DMS79 (cell line): ENCODE measurements around the gene ELAC2.

Experiments
- DNase-seq: peaks from one replicate; lab custom pipeline; 2025; lab: John Stamatoyannopoulos, UW

The ELAC2 gene

GRCh38 chr17:13016881-13017654 lies 759 bp downstream of the ELAC2 start:
- DNase-seq = no peak

GRCh38 chr17:13014801-13015200 lies 3.0 kb downstream of the ELAC2 start:
- DNase-seq = no peak

GRCh38 chr17:13010959-13011358 lies 6.9 kb downstream of the ELAC2 start:
- no peak for DNase-seq

- no peak for DNase-seq
Observed at GRCh38 chr17:13008461-13008860, 9.4 kb downstream of the ELAC2 start.

- no peak for DNase-seq
Observed at GRCh38 chr17:13005530-13005929, 12.3 kb downstream of the ELAC2 start.

GRCh38 chr17:13004336-13004735 lies 13.5 kb downstream of the ELAC2 start:
- DNase-seq = no peak

- DNase-seq = no peak
Observed at GRCh38 chr17:13003927-13004326, 13.9 kb downstream of the ELAC2 start.

GRCh38 chr17:13003454-13003851 lies 14.4 kb downstream of the ELAC2 start:
- no peak for DNase-seq

GRCh38 chr17:13002761-13003453 lies 14.9 kb downstream of the ELAC2 start:
- DNase-seq = peak; percentile 43

GRCh38 chr17:13001991-13002615 lies 15.7 kb downstream of the ELAC2 start:
- peak; percentile 72 for DNase-seq

- DNase-seq = no peak
Observed at GRCh38 chr17:13000561-13000960, 17.3 kb downstream of the ELAC2 start.

GRCh38 chr17:12998874-12999273 lies 19.0 kb downstream of the ELAC2 start:
- no peak for DNase-seq

GRCh38 chr17:12998461-12998860 lies 19.4 kb downstream of the ELAC2 start:
- DNase-seq = no peak

GRCh38 chr17:12996941-12997340 lies 20.9 kb downstream of the ELAC2 start:
- no peak for DNase-seq

- DNase-seq = no peak
Observed at GRCh38 chr17:12996357-12996756, 21.5 kb downstream of the ELAC2 start.

GRCh38 chr17:12995896-12996295 lies 21.9 kb downstream of the ELAC2 start:
- no peak for DNase-seq

- DNase-seq = no peak
Observed at GRCh38 chr17:12995106-12995895, 22.5 kb downstream of the ELAC2 start.

GRCh38 chr17:12994341-12995074 lies 23.3 kb downstream of the ELAC2 start:
- no peak for DNase-seq

GRCh38 chr17:12993631-12994030 lies 24.2 kb downstream of the ELAC2 start:
- no peak for DNase-seq

- no peak for DNase-seq
Observed at GRCh38 chr17:12992676-12993075, 25.2 kb downstream of the ELAC2 start.

- no peak for DNase-seq
Observed at GRCh38 chr17:12990926-12991325, 26.9 kb downstream of the ELAC2 start.
